Measurements from ENCODE around the gene ARTN.

The ARTN gene

GRCh38 chr1:43974443-43975248, 41.0 kb downstream of the ARTN start, which contains the start of gene ATP6V0B:
TSS of gene ATP6V0B (plus strand) at chr1:43974960. CDS start at chr1:43975041, 81 bp downstream.
- DNase-seq, result peak; percentile 97

GRCh38 chr1:43975249-43975961, 41.8 kb downstream of the ARTN start:
- peak in 1 of 2 experiments; percentile 48 for DNase-seq

DNA sequence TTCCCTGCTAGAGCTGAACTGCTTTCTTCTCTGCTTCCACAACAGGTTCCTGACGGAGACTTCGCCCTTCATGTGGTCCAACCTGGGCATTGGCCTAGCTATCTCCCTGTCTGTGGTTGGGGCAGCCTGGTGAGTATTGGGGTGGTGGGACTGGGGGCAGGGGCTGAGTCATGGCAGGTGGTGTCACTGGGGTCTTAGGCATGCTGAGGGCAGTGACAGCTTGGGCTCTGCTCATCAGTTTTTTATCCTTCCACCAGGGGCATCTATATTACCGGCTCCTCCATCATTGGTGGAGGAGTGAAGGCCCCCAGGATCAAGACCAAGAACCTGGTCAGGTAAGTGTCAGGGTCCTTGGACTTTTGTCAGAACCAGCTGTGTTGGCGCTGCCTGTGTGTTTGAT, 42.4 kb downstream of the ARTN start:
- no peak for DNase-seq

DNA sequence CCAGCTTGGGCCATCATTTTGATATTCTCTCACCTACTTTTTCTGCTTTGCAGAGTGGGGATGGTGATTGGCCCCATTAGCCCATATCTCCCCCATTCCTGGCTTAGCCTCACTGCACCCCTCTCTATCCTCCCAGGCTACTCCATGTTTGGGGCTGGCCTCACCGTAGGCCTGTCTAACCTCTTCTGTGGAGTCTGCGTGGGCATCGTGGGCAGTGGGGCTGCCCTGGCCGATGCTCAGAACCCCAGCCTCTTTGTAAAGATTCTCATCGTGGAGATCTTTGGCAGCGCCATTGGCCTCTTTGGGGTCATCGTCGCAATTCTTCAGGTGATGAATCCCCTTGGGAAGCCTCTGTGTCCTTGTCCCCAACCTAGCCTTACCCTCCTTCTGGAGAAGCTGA, 43.3 kb downstream of the ARTN start:
- no peak for DNase-seq

GRCh38 chr1:43977376-43978263, 44.0 kb downstream of the ARTN start:
- DNase-seq, result no peak

DNA sequence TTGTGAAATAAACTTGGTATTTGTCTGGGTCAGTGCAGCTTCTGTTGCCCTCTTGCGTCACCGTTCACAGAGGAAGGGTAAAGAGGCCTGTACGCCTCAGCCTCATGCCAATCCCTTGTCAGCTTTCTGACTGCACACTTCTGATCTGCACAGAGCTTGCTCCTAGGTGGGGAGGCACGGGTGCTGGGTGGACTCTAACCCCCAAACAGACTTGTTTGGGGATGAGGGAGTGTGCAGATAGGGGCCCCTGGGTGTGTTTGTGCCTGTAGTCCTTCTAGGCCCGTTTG, 44.6 kb downstream of the ARTN start:
- DNase-seq, result no peak

DNA sequence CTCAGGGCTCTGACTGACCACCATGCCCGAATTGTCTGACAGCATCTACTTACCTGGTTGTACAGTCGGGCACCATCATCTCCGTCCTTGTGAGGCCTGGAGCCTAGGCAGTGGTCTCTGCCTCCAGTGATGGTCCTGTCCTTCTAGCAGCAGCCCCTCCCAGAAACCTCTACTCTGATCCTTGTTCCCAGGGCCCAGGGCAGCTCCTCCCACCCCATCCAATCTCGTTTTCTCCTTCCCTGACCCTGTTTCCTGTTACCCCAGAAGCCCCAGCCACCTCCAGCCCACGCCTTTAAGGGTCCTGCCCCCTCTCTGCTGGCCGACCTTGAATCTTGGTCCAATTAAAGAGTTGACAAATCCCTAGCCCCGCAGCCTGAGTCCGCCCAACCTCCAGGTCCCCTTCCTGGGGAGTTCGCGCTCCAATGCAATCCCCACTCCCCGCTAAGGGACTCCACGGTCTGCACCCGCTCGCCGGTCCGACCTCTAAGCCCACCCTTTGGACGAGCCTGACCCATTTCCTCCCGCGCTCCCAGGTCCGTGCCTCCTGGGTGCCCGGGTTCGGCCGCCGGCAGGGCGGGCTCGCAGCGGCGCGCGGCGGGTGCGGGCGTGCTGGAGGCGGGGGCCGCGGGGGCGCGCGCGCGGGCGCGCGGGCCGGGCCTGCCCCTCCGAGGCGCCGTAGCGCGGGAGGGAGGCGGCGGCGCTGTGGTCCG, 45.1 kb downstream of the ARTN start, which contains the start of gene B4GALT2:
Gene B4GALT2 (plus strand): TSS at position 660 of the 710 bp plus-strand sequence. CDS start 1,951 bp downstream, outside the sequence.
- DNase-seq, result peak; percentile 59 to 70

GRCh38 chr1:43979261-43979527, 45.6 kb downstream of the ARTN start:
- peak in 1 of 2 experiments; percentile 28 for DNase-seq

DNA sequence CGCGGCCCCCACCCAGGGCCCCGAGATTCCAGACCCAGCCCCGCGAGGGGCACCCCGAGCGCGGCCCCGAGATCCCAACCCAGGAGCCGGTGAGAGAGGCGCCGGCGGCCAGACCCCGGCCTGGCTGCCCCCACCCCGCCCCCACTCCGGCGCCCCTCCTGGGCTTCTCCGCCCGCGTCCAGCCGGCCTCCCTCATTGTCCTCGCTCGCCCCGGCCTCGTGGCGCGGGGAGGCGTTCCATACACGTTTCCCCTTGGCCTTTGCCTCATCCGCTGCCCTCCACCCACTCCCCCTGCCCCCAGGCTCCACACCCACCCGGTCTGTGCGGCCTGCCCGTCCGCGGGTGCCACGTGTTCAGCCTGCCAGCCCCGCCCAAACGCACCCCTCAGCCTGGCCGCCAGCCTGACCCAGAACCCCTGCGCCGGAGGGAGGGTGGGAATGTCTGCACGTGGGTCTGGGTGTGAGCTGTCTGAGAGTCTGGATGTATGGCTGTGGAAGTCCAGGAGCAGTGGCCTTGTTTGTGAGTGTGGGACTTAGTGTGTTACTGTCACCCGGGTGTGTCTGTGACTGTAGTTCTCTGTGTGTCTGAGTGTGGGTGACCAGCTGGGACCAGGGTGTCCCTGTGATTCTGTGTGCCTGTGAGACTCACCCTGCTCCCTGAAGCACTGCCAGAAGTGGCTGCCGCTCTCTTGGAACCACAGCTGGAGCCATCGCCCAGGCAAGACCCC, 46.1 kb downstream of the ARTN start:
- peak; percentile 65 to 70 for DNase-seq

- DNase-seq, result no peak
Measured at GRCh38 chr1:43980255-43981134, 46.9 kb downstream of the ARTN start.

DNA sequence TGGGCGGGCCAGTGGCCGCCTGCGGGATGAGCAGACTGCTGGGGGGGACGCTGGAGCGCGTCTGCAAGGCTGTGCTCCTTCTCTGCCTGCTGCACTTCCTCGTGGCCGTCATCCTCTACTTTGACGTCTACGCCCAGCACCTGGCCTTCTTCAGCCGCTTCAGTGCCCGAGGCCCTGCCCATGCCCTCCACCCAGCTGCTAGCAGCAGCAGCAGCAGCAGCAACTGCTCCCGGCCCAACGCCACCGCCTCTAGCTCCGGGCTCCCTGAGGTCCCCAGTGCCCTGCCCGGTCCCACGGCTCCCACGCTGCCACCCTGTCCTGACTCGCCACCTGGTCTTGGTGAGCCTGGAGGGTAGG, 47.5 kb downstream of the ARTN start:
- DNase-seq, result no peak

DNA sequence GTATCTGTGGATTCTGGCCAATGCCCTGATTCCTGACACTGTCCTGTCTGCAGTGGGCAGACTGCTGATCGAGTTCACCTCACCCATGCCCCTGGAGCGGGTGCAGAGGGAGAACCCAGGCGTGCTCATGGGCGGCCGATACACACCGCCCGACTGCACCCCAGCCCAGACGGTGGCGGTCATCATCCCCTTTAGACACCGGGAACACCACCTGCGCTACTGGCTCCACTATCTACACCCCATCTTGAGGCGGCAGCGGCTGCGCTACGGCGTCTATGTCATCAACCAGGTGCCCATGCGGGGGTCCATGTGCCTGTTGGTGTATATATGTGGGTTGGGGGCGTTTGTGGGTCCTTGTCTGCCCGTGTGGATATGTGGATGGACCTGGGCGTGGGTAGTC, 48.0 kb downstream of the ARTN start:
- no peak for DNase-seq

DNA sequence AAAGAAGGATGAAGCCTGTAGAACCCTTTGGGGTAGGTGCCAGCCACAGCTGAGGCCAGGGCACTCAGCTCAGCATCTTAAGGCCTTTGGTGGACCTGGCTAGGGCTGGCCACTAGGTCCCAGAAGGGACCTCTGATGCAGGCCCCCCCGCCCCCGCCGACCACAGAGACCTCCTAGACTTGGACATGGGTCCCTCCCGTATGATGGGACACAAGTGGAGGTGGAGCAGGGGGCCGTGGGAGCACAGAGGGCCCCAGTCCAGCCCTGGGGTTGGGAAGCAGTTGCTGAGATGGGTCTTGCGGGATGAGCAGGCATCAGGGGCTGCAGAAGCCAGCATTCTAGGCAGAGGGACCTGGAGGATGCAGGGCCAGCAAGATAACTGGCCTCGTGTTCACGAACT, 48.6 kb downstream of the ARTN start:
- DNase-seq, result no peak

DNA sequence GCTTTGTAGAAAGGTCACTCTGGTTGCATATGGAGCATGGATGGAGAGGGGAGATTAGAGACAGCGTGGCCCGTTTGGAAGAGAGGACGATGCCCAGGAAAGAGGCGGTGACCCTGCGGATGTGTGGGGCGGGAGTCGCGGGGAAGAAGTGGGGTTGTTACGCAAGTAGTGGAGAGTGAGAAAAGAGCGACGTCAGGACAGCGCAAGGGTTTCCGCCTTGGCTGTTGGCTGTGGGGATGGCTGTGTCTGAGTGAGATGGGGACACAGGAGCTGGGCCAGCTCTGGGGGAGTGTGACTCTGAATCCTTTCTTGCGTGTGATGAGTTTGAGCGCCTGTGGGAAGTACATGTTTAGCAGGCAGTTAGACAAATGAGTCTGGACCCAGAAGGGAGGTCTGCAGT, 49.2 kb downstream of the ARTN start:
- no peak for DNase-seq

DNA sequence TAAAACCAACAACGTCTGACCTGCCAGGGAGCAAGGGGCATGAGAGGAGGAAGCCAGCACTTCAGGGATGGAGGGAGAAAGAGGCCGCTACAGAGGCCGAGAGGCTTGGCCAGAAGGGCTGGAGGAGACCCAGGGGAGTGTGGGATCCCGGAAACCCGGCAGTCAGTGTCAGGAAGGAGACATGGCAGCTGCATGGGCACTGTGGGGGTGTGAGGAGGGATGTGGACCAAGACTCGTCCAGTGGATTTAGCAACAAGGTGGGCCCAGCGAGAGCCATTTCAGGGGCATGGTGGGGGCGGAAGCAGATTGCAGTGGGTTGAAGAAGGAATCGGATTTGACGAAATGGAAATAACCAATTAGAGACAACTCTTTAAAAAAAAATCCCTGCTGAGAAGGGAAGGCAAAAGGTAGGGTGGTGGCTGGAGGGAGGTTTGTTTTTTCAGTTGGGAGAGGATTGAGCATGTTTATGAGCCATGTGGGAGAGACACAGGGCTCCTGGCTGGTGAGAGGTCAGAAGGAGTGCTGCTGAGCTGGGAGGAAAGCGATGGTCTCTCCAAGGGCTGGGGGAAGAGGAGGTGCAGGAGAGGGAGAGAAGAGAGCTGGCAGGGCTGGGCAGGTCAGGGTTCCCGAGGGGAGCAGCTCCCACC, 49.8 kb downstream of the ARTN start:
- no peak for DNase-seq

GRCh38 chr1:43984855-43985254, 51.3 kb downstream of the ARTN start:
- no peak for DNase-seq

DNA sequence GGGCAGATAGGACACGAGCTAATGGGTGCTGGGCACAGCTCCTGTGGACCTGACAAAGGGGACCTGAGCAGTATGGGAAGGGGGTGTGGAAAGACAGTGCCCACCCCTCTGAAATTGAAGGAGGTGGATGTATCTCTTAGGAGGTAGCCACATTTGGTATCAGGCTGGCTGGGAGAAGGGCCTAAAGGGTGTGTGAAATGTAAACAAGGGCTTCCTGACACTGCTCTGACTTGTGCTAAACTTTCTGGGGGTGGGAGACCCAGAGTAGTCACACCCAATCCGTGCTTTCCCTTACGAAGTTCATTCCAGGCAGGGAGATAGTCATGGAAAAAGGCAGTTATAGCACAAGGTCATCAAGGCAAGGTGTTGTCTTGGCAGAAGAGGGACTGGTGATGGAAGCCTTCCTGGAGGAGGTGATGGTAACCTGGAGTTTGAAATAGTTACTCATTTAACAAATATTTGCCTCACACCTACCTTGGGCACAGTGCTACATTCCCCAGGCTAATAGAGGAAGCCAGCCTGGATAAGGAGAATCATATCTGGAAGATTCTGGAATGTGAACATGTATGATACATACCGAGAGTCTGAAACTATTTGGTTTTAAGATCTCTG, 52.5 kb downstream of the ARTN start:
- no peak for DNase-seq

GRCh38 chr1:43986712-43987111, 53.1 kb downstream of the ARTN start:
- DNase-seq, result no peak
